ENCODE measurements around the gene CACNA2D3.

Gene CACNA2D3

DNA sequence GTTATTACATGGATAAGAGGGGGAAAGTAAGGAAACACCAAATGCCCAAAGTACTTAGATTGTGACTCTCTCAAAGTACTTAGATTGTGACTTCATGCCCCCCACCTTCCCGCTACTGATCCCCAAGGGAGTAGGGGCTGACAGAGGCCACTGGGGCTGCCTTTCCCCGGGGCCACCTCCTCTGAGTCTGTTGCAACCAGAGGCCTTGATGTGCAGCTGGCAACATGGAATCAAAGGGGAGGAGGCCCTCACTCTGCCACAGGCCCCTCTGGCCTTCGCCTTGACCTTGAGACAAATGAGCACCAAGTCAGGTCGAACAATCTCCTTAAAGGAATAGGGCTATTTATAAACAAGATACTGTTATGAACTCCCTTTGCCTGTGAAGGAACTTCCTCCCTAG lies 743.0 kb downstream of the CACNA2D3 start:
- DNase-seq: no peak

DNA sequence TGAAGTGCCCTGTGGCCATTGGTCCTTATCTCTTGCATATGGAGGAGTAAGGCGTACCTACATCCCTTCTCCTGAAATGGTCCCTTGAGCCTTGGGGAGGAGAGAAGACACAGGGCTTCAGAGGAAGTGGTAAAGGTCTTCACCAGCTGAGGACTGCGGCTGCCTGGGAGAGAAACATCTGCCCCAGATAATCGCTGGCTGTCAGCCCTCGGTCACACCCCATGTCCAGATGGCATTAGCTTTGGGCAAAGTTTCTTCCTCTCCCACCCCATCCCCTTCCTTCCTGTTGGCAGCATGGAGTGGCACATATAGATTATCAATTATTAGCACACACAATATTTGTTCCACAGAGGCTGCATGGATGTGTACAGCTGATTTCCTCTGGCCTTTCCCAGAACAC lies 743.9 kb downstream of the CACNA2D3 start:
- no peak for DNase-seq

DNA sequence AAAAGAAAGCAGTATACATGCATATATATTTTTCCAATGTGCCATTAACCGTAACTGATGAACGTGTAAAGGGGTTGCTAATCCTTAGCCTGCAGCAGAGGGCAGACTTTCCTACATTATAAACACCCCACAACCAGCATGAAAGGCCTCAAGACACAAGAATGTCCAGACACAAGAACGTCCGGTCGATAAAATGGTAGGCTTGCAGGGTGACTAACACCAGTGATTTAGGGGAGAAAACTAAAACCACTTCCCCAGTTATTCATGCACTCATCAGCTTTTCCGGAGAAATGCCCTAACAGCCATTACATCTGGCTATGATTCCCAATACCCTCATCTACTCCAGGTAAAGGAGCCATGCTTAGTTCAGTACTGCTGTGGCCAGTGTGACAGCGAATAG lies 748.1 kb downstream of the CACNA2D3 start:
- no peak for DNase-seq

DNA sequence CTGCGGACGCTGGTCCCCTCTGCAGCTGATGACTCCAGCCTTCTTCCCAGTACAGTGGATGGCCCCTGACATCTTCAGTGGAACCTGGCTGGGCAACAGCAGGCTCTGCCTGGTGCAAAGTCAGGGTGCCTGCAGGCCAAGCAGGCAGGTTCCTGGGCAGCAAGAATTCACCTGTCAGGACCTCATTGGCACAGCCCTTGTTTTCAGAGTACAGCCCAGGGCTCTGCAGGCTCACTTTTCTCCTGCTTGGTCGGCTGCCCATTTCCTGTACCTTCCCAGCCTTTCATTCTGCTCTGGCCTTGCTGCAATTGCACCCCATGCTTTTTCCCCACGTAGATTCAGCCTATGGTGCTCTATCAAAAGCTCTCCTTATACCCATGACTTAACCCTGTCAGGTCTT lies 749.5 kb downstream of the CACNA2D3 start:
- no peak for DNase-seq

DNA sequence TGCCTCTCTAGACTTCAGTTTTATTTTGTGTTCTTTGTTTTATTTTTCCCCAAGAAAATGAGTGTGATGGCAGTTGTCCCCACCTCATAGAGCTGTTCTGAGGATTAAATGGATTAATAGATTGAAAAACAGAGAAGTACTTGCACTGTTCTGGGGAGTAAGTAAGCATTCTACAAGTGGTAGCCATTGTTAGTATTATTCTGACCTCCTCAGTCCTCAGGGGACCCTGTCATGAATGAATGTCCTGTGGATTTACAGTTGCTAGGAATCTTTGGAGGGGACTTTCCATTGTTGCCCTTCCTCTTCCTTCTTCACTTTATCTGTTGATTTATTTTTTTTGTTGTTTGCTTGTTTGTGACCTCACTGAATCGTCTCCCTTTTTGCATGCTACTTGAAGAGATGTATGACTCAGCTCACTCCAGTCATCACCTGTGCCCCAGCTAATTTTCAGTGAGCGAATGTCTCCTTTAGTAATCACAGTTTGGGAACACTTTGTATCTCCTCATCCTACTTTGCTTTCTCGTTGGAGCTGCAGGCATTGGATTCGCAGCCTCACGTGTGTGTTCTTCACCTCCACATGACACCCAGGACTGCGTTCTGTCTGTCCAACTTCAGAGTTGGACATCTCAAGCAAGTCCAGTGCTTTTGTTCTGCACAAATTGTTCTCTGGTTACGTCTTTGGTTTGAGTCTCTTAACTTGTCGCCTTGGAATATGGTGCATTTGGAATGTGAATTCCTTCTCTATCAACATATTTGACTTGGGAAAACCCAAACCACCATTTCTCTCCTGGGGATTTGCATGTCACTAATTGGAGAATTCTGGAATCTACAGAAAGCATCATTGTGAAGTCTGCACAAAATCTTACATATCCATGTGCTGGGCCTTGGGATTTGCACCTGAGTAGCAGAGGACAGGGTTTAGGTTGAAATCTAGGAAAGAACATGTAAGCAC lies 751.0 kb downstream of the CACNA2D3 start:
- no peak for DNase-seq

DNA sequence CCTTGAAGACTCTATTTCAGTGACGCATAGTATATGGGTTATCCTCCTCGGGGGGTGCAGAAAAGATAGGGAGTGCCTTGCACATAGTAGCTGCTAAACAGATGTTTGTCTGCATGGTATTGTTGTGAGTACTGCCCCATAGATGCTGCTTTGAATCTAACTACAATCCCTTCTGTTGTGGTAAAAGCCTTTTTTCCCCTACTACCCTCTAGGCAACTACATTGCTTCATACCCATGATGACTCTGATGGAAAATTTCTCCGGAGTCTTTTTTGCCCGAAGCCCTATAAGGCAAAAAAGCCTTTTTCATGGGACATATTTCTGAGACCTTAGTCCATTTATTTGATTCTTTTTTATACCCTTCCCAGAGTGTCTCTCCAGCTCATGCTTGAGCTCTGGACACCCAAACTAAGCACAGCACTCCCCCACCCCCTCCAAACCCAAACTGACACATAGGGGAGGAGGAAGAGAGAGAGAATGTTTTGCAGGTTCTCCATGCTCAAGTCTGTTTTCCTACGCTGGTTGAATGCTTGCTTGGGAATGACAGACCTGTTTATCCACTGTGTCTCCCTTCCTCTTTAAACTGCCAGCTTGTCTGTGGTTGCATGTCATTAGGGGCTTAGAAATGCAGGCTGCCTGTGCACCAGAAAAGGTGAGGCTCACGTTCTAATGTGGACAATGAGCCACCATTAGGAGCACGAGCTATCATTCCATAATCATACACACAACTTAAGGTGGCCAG lies 752.6 kb downstream of the CACNA2D3 start:
- DNase-seq: no peak

DNA sequence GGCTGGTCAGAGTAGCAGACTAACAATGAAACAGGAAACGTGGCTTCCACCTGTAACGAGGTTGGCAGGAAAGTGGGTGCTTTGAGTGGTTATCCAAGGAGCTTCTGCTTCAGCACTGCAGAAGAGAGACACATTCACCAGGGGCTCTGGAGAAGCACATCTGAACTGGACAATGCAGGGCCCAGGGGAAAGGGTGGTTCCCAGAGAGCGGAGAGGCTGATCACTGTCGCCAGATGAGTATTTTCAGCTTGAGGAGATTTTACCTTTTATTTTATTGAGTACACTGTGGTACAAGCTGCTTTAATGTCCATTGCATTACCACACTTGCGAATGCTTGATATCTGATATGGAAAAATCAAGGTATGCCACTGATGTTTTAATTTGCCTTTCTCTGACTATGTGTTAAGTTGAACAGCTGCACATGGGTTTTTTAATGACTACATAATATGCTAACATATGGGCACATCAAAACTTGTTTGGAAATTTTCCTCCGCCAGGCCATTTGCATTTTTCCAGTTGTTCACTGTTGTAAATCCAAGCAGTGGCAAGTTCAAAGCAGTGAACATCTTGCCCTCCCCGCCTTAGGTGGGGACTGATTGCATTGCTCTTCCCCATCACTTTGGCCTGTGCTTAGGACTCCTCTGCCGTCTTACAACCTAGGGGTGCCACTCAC lies 753.4 kb downstream of the CACNA2D3 start:
- no peak for DNase-seq

DNA sequence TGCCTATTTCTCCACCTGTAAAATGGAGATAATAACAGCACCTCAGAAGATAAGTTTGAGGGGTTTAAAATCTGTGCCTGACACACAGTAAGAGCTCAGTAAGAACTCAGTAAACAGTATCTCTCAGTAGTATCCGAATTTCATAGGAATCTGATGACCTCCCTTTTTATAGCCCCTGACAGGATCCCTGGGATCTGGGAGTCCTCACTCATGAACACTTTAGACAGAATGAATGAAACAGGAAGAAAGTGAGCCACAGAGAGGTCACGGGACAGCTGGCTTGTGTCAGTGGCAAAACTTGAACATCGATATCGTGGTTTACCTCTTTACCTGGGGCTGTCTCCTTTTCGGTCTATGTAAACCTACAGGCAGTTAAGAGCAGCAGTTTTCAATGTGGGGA lies 754.3 kb downstream of the CACNA2D3 start:
- DNase-seq: no peak

DNA sequence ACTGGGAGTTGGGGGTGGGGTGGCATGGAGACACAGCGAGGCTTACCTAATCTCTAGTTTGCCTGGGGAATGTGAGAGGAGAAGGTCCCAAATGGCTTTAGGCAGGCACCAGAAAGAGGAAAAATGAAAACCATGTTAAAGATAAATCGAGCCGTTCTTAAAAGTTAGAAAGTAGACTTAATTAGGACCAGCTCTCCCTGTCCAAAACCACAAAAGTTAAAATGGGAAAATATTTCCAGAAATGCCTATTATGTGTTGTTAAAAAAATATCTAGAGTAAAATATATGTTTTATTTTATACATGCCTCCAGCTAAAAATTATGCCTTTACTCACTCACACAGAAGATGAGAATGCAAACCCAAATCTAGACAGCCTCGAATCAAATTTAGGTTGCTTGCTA lies 755.4 kb downstream of the CACNA2D3 start:
- DNase-seq: no peak

DNA sequence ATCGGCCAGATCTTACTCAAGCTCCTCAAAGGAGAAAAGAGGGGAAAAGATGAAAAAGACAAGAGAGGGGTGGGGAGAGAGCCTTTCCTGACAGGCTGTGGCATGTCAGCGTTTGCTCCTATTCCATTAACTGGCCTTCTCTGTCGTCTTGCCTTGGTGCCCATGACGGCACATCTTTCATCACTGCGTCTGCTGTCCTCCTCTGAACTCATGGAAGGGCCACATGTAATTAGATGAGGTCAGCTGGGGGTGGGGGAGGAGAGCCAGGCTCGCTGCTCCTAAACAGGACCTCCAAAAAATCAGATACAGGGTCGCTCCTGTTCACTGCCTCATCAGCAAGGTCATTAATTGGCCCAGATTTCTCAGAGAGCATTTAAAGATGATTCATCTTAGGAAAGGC lies 755.8 kb downstream of the CACNA2D3 start:
- no peak for DNase-seq

DNA sequence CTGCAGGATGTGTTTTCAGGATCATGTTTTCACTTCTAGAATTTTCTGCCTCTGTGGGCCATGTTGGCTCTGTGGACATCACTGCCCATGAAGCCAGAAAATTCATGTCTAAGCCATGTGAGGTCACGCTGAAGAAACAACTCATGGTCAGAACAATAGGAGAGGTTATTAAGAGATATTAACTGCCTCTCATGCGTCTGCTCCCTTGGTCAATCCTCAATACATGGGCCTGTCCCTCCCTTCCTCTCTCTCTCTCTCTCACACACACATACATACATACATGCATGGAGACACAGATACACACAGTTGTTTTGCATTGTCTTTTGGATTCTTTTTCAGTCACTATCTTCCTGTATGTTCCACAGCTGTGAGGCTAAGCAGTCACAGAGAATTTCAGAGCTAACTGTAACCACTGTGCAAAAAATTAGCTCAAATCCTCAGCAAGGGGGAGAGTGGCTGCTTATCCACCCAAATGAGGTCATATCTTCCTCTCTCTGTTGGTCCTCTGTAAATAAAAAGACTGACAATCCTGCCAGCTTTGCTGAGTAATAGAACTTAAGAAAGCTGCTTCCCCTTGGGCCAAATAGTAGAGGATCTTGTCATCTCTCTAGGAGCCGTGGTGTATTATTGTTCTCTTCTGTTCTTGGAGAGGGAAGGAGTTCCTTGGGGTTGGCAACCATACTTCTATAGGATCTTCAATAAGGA lies 759.9 kb downstream of the CACNA2D3 start:
- no peak for DNase-seq

DNA sequence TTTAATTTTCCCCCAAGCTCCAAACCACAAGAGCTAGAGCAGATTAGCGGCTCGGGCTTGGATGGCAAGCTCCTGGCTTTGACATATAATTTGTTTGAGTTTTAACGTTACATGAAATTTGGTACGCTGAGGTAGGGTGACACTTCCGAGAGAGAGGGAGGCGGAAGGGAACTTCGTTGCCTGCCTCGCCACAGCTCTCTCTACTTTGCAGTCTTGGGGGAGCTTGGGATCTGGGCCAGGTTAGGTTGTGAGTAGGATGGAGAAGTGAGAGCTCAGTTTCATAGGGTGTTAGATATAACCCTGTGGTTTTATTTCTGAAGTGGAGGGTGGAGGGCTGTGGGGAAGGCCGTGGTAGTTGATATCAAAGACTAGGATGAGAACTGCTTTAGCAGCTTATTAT lies 765.8 kb downstream of the CACNA2D3 start:
- no peak for DNase-seq

DNA sequence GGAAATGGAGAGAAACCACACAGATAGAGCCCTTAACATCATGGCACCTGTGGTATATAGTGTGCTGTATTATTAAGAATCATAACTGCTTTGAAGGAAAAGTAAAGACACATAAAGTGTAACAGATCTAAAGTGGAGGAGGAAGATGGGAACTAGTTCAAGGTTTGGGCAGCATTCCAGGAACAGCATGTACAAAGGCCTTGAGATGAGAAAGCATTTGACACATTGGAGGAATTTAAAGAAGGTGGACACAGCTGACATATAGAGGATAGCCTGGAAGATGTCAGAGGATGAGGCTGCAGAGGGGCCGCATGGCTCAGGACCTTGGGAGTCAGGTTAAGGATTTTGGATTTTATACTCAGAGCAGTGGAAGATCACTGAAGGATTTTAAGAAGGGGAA lies 766.5 kb downstream of the CACNA2D3 start:
- DNase-seq: no peak

DNA sequence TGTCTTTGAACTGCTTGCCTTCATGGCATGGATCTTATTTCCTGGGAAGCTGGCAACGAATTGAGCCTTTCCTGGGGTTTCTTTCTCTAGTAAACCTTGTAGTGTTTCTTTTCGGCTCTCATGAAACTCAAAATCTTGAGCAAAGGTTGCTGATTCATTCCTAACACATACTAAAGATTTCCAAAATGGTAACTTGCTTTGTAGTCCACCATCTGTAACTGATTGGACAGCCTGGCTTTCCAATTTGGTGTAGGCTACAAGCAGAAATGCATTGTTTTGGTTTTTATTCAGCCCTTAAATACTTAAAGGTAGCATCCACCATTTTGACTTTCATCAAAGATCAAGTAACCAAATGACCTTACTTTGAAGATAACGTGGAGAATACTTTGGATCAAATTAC lies 767.4 kb downstream of the CACNA2D3 start:
- no peak for DNase-seq

DNA sequence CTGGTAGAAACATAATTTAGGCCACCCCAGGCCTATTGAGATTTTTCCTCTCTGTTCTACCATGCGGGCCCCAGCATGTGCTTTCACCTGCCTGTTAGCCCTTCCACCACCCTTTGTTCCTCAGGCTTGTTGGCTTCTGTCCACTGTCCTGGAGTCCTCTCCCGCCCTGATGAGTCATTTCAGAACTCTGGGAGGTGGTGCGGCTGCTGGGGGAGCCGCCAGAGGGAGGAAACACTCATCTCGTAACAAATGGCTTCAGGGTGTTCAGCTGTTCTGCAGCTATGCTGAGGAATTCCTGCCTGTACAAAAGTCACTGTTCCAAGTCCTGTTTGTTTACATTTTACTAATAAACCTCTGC lies 769.2 kb downstream of the CACNA2D3 start:
- no peak for DNase-seq

DNA sequence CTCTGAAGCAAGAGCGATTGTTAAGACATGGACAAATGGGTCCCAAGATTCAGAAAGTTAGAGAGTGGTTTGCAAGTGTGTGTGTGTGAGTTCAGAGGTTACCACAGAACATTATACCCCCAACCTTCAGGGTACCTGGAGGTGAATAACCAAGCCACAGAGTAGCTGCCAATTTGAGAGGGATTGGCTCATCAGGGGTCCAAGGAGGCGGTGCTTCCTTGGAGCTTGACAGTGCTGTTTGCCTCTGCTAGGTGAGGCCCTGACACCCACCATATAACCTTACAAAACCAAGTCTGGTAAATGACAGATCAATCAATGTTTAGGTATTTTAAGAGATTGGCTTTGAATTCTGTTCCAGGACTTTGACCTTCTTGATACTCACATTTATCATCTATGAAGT lies 769.8 kb downstream of the CACNA2D3 start:
- no peak for DNase-seq

DNA sequence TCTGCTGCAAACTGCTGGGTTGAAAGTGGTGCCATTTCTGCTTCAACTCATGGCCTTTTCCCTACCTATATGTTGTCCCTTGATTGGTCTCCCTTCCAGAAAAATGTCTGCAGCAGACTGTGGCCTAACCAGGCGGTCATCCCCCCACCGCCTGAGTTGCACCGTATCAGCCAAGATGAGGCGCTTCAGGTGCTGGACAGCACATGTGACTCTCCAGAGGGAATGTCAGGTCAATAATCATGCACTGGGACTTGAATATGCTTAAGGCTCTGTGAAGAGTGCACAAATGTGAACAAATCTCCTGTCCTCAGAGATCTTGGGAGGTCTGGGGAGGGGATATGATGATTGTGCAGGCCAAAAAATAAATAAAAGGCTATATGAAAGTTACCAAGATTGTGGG lies 773.3 kb downstream of the CACNA2D3 start:
- no peak for DNase-seq

DNA sequence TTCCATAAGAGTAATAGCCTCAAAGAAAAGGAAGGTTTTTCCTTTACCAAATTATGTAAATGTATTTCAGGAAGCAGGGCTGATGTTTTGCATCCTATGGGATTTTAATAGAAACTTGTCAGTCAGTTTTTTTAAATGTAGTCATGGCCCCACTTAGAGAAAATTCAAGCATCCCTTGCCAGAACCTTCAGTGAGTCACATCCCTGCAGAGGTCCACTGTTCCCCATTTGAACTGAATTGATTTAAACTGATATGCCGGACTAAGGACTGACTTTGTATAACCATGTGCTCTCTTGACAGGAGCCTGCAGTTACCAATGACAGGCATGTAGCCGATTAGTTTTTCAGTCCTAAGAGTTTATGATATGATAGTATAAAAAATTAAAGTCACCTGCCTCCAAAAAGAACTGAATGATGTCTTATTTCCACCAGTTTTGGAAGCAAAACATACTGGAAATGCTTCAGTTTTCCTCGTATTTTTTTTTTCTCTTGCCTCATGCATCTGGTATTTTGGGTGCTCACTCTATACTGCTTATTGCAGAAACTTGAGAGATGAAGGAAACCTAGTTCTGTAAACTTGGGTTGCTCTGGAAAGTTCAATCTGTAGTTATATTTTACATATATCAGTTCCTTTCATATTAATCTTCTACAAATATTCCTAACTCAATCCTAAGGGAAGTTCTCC lies 774.8 kb downstream of the CACNA2D3 start:
- no peak for DNase-seq

DNA sequence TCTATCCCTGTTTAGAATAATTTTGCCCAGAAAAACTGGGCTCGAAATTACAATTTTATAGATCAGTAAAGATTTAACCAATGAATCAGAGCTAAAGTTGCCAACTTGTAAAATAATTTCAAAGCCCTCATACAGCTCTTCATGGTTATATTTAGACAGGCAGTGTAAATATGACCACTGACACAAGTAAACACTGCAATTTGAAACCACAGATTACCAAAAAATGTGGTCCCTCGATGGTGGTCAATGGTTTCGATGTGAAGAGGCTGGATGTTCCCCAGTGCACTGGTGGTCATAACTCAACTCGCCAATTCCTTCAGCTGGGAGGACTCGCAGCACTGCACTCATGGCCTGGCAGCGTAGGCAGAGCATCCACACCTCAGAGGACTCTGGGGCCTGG lies 776.9 kb downstream of the CACNA2D3 start:
- DNase-seq: no peak

DNA sequence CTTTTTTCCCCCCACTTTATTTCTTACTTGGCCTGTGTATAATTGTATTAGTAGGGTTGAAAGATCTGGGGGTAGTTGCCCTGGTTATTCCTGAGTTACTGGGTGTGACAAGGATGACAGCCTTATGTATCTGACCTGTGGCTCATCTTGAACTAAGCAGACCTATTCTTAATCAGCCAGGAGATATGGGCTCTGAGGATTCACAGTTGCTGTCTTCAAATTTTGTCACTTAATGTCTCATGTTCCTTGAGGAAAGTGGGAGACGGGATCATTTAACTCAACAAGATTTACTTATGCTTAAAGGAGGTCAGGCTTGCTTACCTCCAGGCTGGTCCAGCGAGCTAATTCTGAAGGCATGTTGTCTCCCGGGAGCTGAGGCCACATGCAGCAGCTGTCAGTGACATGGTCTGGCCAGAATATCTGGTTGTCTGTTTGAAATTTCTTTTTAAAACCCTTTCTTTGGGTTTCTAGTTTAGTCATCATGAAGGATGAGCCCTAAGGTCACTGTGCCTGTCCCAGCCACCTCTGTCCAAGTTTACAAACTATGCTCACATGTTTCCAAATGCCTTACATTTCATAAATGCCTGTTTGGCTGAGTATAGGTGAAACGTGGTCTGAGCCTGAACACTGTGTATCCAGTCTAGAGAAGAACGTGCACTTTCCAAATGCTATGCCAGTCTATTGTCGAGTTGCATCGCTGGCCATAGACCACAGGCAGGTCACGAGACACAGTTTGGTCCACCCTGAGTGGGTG lies 778.7 kb downstream of the CACNA2D3 start:
- DNase-seq: no peak

DNA sequence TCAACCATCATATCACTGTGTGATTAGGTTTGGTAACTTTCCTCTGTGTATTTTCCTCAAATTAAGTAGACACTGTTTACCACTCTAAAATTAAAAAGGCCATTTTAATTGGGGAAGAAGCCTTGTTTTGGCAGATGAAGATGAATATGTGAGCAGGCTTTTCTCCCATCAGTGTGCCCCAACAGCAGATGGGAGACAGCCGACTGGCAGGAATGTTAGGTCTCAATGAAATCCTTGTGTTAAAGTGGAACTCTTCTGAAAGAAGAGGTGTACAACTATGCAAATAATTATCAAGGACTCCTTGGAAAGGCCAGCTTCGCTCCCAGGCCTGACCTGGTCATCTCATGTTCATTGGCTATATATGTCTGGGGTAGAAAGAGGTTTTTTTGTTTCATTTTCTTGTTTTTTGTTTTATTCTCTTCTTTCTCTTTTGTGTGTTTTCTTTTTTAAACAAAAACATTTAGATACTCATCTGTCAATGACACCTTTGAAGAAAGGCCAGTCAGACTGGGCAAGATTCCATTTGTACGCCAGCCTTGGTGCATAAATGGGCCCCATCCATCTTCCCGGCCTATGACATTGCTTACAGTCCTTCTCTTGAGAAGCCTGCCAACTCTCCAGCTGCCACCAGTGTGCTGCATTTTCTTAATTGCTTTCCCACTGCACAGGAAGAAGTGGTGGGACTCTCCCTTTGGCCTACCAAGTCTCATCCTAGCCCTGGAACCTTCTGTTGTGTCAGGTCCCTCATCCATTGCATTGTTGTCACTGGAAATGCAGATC lies 779.7 kb downstream of the CACNA2D3 start:
- no peak for DNase-seq

Measured in NCI-H2107 (cell line).